Left lung (tissue), 10 donors: ENCODE results near the gene PRTN3. TPM values are rescaled to one million over a fixed set of nuclear protein-coding genes. Genes with fewer than 3 reads are reported as not detected.

Experiments used
- ATAC-seq: fragments of 200-7000 bp; cut with Tn5 transposase; one replicate; pipeline ENCODE4 v1.9.1; 2020; ENCODE audit warnings: moderate library complexity
- DNase-seq, 4 donors: peaks; one replicate each; pipeline ENCODE4 v3.0.0-alpha.2; 2013 to 2020
- H3K27ac ChIP-seq, 2 donors: fragments of 200-600 bp; sonication (generic) in 1 of 2; one replicate each; pipeline versions ENCODE4 v1.5.0 to v1.8.0; 2020 to 2021
- H3K27me3 ChIP-seq, 2 donors: fragments of 200-600 bp; sonication (generic) in 1 of 2; one replicate each; pipeline versions ENCODE4 v1.5.0 to v1.8.0; 2020 to 2021
- H3K36me3 ChIP-seq, 2 donors: fragments of 200-600 bp; sonication (generic) in 1 of 2; one replicate each; pipeline versions ENCODE4 v1.5.0 to v1.8.0; 2020 to 2021
- H3K4me1 ChIP-seq, 2 donors: fragments of 200-600 bp; one replicate each; pipeline ENCODE4 v1.8.0; 2021
- H3K4me3 ChIP-seq, 2 donors: fragments of 200-600 bp; sonication (generic) in 1 of 2; one replicate each; pipeline versions ENCODE4 v1.5.0 to v1.8.0; 2020 to 2021; ENCODE audit warnings: mild to moderate bottlenecking in 1 of 2
- H3K9me3 ChIP-seq, 2 donors: fragments of 200-600 bp; sonication (generic) in 1 of 2; one replicate each; pipeline versions ENCODE4 v1.5.0 to v1.8.0; 2020 to 2021
- CTCF ChIP-seq, 2 donors: fragments of 200-600 bp; sonication (generic) in 1 of 2; IDR thresholded peaks; one replicate each; pipeline versions ENCODE4 v1.5.0 to v1.8.0; 2021; ENCODE audit warnings: antibody characterized with exemption in 2 of 2
- intact Hi-C, 2 donors: fragments of 100-400 bp; cut with DNase I; formaldehyde crosslinking; loops; one replicate each; pipeline versions ENCODE4 v1.11.2 to v1.14.2; 2022
- polyA plus RNA-seq, 6 donors: library from polyadenylated mRNA; unstranded; fragments of 120-200 nt; gene quantifications; one replicate each; pipeline ENCODE4 v1.2.1, GENCODE V29; 2013; ENCODE audit not compliant: insufficient read length in 6 of 6
- total RNA-seq, 2 donors: library from RNA; stranded (reverse); fragmentation: NEBNext Ultra II Directional; extraction: Animal tissue kit (Norgen Biotek cat#: 25700); gene quantifications; one replicate each; pipeline ENCODE4 v1.2.1, GENCODE V29; 2021
- donor health status: DM: no; HTN: yes; CAD: no.
- donor health status: DM: no; HTN: no; CAD: no.

The PRTN3 gene
- total and polyA plus RNA-seq, 8 donors: 0.55 to 3.8 (median 2.4) TPM

- H3K27ac ChIP-seq: no peak overlapping the region
Measured at GRCh38 chr19:793806-794205, 47.0 kb upstream of the PRTN3 start.

DNA sequence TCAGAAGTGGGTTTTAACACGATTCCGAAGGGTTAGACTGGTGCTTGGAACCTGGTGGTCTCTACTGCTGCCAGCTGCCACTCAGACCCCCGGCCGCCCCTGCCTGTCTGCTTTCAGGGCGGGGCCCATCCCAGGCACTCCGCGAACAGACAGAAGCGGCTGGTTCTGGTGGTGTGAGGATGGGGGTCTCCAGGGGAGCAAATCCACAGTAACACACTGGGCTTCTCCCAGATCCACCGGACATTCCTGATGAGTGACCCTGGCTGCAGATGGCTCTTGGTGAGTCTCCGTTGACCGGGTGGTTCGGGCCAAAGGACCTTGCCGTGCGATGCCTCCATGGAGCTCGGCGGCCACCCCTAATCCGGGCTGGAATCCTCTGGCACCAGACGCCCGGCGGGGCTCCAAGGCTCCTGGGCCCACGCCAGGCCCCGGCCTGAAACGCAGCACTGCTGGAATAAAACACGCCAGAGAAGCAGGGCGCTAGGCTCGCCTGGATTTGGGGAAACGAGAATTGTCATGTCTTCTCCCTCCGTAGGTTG is 45.7 kb upstream of the PRTN3 start:
- Histone ChIP-seq H3K36me3 (peaks cover 0 to 12% of the 10 kb centered on the region in 2 donors), H3K9me3 (no peaks in the 10 kb centered on the region), H3K27me3 (no peaks in the 10 kb centered on the region), H3K4me3 (no peak overlapping the region), H3K27ac (no peak overlapping the region), H3K4me1 (peaks cover 10 to 52% of the 10 kb centered on the region in 2 donors)
- intact Hi-C loops: no loop called here
- no peak for TF ChIP-seq CTCF (IDR thresholded peaks at IDR 0.05)
- ATAC-seq (no peak), DNase-seq (peak in 1 of 4 donors; percentile 84)

More at GRCh38 chr19:793806-794205, 47.0 kb upstream of the PRTN3 start:
- DNase-seq: no peak
- Histone ChIP-seq H3K9me3 (no peaks in the 10 kb centered on the region), H3K36me3 (no peaks in the 10 kb centered on the region), H3K4me3 (no peak overlapping the region), H3K4me1 (peaks cover 7 to 50% of the 10 kb centered on the region in 2 donors), H3K27me3 (no peaks in the 10 kb centered on the region)
- intact Hi-C loops: no loop called here
- TF ChIP-seq CTCF (IDR thresholded peaks at IDR 0.05): no peak
- ATAC-seq: no peak

- intact Hi-C loops: no loop called here
- TF ChIP-seq CTCF (IDR thresholded peaks at IDR 0.05): no peak
- Histone ChIP-seq H3K36me3 (peaks cover 0 to 20% of the 10 kb centered on the region in 2 donors), H3K9me3 (no peaks in the 10 kb centered on the region), H3K27ac (peak overlapping the region; percentile 89 to 95), H3K4me1 (peaks cover 18 to 56% of the 10 kb centered on the region in 2 donors), H3K27me3 (no peaks in the 10 kb centered on the region), H3K4me3 (peak overlapping the region; percentile 71 to 94)
- ATAC-seq: no peak
- DNase-seq: no peak
Measured at GRCh38 chr19:795691-796581, 44.9 kb upstream of the PRTN3 start.

DNA sequence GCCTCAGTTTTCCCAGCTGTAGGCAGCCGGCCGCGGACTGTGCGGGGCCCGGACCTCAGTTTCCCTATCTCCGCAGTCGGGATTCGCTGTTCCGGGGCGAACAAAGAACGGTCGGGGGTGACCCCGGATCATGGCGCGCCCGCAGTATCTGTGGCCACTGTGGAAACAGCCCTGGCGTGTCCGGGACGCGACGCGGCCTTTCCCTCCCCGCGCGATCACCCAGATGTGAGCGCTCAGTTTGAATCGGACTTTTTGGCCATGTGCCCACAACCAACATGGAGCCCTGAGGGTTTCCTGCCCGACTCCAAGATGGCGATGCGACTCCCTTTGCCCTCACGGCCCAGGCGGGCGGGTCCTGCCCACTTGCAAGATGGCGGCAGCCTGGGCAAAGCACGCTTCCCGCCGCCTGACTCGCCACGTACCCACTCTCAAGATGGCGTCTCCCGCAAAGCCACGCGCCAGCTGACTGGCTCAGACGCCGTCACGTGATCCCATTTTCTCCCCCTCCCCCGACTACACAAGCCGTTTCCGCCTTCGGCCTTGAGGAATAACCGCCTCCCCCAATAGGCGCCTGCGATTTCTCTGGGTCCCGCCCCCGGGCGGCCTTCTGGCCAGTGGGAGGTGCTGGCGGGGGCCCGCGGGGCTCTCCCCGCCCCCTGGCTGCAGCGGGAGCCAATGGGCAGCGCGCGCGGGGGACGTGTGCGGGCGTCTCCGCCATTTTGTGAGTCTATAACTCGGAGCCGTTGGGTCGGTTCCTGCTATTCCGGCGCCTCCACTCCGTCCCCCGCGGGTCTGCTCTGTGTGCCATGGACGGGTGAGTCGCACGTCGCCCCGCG is 43.9 kb upstream of the PRTN3 start, which contains the start of gene PTBP1:
Gene PTBP1, plus strand, starts transcription at position 761 of the 836 bp plus-strand sequence. Its CDS starts 46 bp downstream, at position 807.
- intact Hi-C loops: no loop called here
- Histone ChIP-seq H3K27ac (peak within 1 kb of the TSS; percentile 95 to 97), H3K4me3 (peak within 1 kb of the TSS; percentile 82 to 94), H3K9me3 (no peaks in the 10 kb centered on the region), H3K36me3 (peaks cover 0 to 30% of the 10 kb centered on the region in 2 donors), H3K4me1 (peaks cover 28 to 61% of the 10 kb centered on the region in 2 donors), H3K27me3 (no peaks in the 10 kb centered on the region)
- ATAC-seq (peak; percentile 88), DNase-seq (peak; percentile 100)
- peak in 1 of 2 donors; percentile 6 for TF ChIP-seq CTCF (IDR thresholded peaks at IDR 0.05)
